HL-60 (cell line): ENCODE results near the gene LONP2.

Experiments
- POLR2AphosphoS5 ChIP-seq: IDR thresholded peaks from 2 replicates; pipeline ENCODE4 v1.6.1; 2012; ENCODE audit warnings: low read depth
- TF ChIP-seq, protein P1 (sequence below): IDR thresholded peaks from one replicate; pipeline ENCODE4 v1.5.1; 2011; ENCODE audit warnings: low read length, control low read depth, inconsistent platforms; ENCODE audit not compliant: insufficient read depth

GRCh38 chr16:48393485-48394354, 149.6 kb downstream of the LONP2 start:
- TF ChIP-seq, protein P1, sequence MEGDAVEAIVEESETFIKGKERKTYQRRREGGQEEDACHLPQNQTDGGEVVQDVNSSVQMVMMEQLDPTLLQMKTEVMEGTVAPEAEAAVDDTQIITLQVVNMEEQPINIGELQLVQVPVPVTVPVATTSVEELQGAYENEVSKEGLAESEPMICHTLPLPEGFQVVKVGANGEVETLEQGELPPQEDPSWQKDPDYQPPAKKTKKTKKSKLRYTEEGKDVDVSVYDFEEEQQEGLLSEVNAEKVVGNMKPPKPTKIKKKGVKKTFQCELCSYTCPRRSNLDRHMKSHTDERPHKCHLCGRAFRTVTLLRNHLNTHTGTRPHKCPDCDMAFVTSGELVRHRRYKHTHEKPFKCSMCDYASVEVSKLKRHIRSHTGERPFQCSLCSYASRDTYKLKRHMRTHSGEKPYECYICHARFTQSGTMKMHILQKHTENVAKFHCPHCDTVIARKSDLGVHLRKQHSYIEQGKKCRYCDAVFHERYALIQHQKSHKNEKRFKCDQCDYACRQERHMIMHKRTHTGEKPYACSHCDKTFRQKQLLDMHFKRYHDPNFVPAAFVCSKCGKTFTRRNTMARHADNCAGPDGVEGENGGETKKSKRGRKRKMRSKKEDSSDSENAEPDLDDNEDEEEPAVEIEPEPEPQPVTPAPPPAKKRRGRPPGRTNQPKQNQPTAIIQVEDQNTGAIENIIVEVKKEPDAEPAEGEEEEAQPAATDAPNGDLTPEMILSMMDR, result no peak
- TF ChIP-seq POLR2AphosphoS5, result no peak
